NCI-H2171 treated with DMSO at 0.1 percent for 48 hours (cell line): ENCODE results near the gene AR.

Experiments
- DNase-seq: peaks from one replicate; lab custom pipeline; 2025; lab: John Stamatoyannopoulos, UW

AR gene

GRCh38 chrX:67568769-67569168 lies 24.9 kb downstream of the AR start:
- no peak for DNase-seq

GRCh38 chrX:67570839-67571238 lies 27.0 kb downstream of the AR start:
- DNase-seq: no peak

- DNase-seq: no peak
These were observed 30.9 kb downstream of the AR start for GRCh38 chrX:67574696-67575095.

- DNase-seq: no peak
These were observed 38.6 kb downstream of the AR start for GRCh38 chrX:67582436-67582835.

GRCh38 chrX:67583171-67583570 lies 39.4 kb downstream of the AR start:
- no peak for DNase-seq

- DNase-seq: no peak
These were observed 41.6 kb downstream of the AR start for GRCh38 chrX:67585401-67585800.

GRCh38 chrX:67587946-67588624 lies 44.3 kb downstream of the AR start:
- no peak for DNase-seq

GRCh38 chrX:67596839-67597790 lies 53.3 kb downstream of the AR start:
- DNase-seq: no peak

- no peak for DNase-seq
These were observed 55.7 kb downstream of the AR start for GRCh38 chrX:67599532-67599931.

- DNase-seq: no peak
These were observed 58.0 kb downstream of the AR start for GRCh38 chrX:67601771-67602170.

GRCh38 chrX:67604979-67605703 lies 61.3 kb downstream of the AR start:
- no peak for DNase-seq

- no peak for DNase-seq
These were observed 63.6 kb downstream of the AR start for GRCh38 chrX:67607466-67607865.

- no peak for DNase-seq
These were observed 66.5 kb downstream of the AR start for GRCh38 chrX:67610282-67610681.

GRCh38 chrX:67612231-67612630 lies 68.4 kb downstream of the AR start:
- no peak for DNase-seq

- DNase-seq: no peak
These were observed 69.5 kb downstream of the AR start for GRCh38 chrX:67613366-67613765.

GRCh38 chrX:67613996-67614395 lies 70.2 kb downstream of the AR start:
- DNase-seq: no peak

GRCh38 chrX:67614423-67614822 lies 70.6 kb downstream of the AR start:
- no peak for DNase-seq

- no peak for DNase-seq
These were observed 75.4 kb downstream of the AR start for GRCh38 chrX:67619253-67619652.

GRCh38 chrX:67622053-67622585 lies 78.3 kb downstream of the AR start:
- DNase-seq: no peak

GRCh38 chrX:67624325-67624724 lies 80.5 kb downstream of the AR start:
- no peak for DNase-seq

- DNase-seq: no peak
These were observed 91.6 kb downstream of the AR start for GRCh38 chrX:67635424-67635823.

- DNase-seq: no peak
These were observed 92.7 kb downstream of the AR start for GRCh38 chrX:67636532-67636931.
